Stimulated activated CD8-positive, alpha-beta memory T cell treated with anti-CD3 and anti-CD28 coated beads, Interleukin-2, amount 100 ng/mL, for 48 hours (primary cell): Measurements from ENCODE around the gene ENTPD1.
"Not testable (repeated sequence)": the region's sequence is repeated elsewhere in the genome, so short reads cannot be mapped to it uniquely, and the experiment has no call there.

ENCODE experiments used
- DNase-seq, 2 donors: peaks; one replicate each; pipeline ENCODE4 v3.0.0-alpha.2; 2020; ENCODE audit warnings: low read depth in 2 of 2

The ENTPD1 gene, protein sequence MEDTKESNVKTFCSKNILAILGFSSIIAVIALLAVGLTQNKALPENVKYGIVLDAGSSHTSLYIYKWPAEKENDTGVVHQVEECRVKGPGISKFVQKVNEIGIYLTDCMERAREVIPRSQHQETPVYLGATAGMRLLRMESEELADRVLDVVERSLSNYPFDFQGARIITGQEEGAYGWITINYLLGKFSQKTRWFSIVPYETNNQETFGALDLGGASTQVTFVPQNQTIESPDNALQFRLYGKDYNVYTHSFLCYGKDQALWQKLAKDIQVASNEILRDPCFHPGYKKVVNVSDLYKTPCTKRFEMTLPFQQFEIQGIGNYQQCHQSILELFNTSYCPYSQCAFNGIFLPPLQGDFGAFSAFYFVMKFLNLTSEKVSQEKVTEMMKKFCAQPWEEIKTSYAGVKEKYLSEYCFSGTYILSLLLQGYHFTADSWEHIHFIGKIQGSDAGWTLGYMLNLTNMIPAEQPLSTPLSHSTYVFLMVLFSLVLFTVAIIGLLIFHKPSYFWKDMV

DNA sequence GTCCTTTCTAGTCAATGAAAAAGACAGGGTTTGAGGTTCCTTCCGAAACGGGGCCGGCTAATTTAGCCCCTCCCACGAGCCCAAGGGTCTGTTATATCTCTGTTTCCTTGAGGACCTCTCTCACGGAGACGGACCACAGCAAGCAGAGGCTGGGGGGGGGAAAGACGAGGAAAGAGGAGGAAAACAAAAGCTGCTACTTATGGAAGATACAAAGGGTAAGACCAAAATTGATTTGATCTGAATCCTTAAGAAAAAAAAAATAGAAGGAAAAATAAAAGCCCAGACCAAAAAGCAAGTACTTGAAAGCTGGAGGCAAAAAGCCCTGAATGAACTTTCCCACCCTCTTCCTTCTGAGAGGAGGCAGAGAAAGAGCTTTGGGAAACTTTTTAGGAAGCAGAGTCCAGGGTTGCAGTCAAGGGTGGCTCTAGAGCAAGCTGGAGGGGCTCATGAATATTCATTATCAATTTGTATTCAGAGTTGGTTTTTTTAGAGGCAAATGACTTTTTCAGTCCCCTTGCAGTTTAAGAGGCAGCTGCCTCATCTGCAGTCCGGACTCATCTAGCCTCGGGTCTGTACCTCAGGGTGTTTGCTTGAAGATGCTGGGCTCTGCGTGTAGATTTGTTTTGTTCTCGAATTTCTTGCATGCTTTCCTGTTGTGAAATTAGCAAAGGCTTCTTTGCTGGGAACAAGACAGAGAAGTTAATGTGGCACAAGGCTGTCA, at the start of gene ENTPD1:
Gene ENTPD1 (plus strand): TSS at position 123 of the 721 bp plus-strand sequence. CDS start 77 bp downstream, at position 200.
- no peak for DNase-seq

DNA sequence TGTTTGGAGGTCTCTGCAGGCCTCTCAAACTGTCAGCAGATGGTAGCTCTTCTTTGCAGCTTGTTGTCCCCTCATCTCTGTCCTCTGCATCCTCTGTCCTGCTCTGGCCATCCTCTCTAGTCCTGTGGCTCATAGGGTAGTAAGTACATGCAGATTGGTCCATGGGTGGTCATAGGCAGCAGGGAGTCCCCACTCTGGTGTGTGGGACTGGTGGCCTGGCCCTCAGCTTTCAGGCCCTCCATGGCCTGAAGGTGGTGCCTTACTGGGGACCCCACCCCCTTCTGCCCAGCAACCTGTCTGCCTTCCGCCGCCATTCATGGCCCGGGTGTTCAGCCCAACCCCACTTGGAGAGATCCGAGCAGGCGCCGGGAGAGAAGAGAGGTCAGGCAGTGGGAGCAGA, 49.4 kb upstream of the ENTPD1 start:
- DNase-seq = no peak

DNA sequence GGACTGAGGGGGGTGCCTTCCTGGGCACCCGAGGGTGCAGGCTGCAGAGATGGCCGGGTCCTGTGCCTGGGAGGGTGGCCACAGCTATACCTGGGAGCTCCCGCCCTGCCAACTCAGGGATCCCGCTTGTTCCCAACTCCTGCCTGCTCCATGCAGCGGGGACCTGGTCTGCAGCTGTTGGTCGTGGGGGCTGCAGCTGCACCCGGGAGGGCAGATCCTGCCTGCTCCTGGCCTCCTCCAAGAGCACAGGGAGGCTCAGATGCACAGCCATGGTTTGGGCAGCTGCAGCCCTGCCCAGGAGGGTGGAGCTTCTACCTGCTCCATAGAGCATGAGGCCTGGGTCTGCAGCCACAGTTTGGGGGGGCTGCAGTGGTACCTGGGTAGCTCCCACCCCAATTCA, 49.0 kb upstream of the ENTPD1 start:
- no peak for DNase-seq

DNA sequence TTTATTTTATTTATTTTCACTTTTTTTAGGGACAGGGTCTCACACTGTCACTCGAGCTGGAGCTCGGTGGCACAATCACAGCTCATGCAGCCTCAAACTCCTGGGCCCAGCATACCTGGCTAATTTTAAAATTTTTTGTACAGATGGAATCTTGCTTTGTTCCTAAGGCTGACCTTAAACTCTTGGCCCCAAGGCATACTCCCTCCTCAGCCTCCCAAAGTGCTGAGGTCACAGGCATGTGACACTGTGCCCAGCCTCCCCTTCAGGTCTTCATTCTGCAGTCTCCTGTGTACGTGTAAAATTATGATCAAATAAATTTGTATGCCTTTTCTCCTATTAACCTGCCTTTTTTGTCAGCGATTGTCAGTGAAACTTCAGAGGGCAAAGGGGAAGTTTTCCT, 44.5 kb upstream of the ENTPD1 start:
- DNase-seq = no peak

DNA sequence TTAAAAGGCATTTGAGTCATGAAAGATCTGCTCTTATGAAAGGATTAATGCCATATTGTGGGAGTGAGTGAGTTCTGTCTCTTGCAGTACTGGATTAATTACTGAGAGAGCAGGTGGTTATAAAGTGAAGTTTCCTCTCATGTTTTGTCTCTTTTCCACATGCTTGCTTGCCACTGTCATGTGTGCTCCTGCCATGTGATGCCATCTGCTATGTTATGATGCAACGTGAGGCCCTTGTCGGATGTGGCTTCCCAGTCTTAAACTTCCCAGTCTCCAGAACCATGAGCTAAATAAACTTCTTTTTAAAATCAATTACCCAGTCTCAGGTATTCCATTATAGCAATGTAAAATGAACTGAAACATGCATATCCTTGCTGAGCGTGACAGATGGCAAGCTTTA, 39.5 kb upstream of the ENTPD1 start:
- DNase-seq = no peak

DNA sequence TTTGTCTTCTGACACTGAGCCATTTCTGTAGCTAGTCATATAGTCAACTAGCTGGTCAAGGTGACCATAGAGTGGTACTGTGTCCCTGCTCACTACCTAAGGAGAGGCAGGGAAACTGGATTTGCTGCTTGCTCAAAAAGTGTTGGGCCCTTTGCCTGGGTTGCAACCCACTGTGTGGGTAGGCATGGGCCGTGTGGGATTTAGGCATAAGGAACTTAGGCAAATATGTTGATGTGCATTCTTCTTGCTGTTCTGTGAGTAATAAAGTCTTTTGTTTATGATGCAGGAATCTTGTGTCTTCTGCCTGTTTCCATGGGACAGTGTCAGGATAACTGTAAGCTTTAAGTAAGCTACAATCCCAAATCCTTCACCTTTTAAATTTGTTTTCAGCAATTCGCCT, 39.1 kb upstream of the ENTPD1 start:
- DNase-seq = no peak

DNA sequence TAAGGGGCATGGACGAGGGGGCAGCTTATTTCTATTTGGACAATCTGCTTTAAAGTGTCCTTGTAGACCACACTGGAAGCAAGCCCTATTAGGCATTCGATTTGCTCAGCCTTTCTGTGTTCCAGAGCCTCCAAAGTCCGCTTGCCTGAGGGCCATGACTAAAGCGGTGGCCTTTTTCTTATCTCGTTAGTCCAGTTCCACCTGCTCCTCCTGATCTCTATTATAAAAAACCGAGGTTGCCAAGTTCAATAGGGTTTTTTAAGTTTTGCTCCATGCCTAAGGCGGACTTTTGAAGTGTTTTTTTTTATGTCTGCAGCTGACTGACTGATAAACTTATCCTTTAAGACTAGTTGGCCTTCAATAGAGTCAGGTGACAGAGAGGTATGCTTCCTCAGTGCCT, 35.2 kb upstream of the ENTPD1 start:
- not testable (repeated sequence) for DNase-seq

DNA sequence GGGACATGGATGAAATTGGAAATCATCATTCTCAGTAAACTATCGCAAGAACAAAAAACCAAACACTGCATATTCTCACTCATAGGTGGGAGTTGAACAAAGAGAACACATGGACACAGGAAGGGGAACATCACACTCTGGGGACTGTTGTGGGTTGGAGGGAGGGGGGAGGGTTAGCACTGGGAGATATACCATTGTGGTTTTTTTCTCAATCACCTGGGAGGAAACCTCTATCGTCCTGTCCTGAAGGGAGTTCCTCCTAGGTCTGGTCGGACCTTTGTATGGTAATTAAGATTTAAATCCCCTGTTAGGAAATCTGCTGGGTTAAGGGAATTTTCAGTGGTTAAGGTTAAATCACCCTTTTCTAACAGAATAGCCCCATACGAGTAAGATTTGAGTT, 33.5 kb upstream of the ENTPD1 start:
- DNase-seq = not testable (repeated sequence)

DNA sequence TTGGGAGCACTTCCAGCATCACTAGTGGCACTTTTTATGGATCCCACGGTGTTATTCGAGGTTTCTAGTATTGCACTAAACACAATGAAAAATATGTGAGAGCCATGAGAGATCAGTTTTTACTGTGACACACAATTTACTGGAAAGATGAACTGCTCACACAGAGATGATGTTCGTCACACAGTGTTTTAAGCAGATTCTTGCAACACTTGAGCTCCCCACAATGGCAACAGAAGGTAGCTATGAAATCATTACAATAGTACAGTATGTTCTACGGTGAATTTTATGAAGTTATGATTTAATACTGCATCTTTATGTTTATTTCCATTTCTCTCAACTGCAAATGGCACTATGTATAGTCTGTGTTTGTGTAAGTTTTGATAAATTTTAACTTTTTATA, 27.4 kb upstream of the ENTPD1 start:
- no peak for DNase-seq

DNA sequence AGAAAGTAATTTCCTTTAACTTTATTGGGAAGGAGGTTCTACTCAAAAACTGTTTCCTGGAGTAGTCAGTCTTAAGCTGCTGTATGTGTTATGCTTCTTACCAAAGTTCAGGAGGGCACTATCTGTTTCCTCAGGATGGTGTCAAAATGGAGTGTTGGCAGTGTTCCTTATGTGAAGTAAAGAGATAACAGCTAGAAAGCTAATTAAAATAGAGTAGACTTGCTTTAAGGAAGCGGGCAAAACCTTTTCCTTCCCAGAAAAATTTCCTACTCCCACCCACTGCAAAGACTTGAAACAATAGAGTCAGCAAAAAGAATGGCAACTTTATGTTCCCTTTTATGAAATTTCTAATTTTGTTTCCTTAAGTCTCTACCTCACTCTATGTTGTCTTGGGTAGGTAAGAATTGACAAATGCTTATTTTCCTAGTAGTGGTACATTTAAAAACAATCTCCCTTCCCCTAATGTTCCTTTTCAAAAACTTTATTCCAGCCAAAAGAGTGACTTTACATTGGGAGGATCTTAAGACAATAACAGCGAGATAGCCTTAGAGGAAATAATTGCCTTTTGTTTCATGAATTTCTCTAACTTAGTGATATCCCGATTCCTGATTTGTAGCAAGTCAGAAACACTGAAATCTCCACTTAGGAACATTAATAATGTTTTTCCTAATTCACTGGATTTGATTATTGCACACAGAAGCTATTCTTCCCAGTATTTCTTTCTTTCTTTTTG, 26.5 kb upstream of the ENTPD1 start:
- no peak for DNase-seq

DNA sequence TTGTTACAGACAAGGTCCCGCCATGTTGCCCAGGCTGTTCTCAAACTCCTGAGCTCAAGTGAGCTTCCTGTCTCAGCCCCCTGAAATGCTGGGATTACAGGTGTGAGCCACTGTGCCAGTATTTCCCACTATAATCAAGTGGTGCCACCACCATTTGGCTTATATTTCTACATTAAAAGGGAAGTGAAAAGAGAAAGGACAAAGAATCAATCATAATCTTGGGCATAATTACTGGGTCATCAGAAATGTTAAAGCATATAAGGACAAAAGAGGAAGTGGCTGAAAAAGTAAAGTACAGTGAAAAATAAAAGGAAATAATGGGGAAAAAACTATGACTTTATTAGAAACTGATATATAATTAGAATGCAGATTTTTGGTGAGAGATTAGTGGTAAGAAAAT, 25.7 kb upstream of the ENTPD1 start:
- DNase-seq = no peak

DNA sequence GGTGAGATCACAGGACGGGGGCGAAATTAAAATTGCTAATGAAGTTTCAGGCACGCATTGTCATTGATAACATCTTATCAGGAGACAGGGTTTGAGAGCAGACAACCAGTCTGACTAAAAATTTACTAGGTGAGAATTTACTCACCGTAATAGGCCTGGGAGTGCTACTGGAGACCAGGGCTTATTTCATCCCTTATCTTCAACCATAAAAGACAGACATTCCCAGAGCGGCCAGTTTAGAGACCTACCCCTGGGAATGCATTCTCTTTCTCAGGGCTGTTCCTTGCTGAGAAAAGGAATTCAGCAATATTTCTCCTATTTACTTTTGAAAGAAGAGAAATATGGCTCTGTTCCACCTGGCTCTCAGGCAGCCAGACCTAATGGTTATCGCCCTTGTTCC, 23.1 kb upstream of the ENTPD1 start:
- DNase-seq = not testable (repeated sequence)

DNA sequence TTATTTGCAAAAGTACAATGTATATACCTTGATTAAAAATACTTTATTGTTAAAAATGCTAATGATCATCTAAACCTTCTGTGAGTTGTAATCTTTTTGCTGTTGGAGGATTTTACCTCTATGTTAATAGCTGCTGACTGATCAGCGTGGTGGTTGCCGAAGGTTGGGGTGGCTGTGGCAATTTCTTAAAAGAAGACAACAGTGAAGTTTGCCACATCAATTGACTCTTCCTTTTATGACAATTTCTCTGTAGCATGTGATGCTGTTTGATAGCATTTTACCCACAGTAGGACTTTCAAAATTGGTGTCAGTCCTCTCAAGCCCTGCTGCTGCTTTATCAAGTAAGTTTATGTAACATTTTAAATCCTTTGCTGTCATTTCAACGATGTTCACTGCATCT, 16.9 kb upstream of the ENTPD1 start:
- DNase-seq = no peak

DNA sequence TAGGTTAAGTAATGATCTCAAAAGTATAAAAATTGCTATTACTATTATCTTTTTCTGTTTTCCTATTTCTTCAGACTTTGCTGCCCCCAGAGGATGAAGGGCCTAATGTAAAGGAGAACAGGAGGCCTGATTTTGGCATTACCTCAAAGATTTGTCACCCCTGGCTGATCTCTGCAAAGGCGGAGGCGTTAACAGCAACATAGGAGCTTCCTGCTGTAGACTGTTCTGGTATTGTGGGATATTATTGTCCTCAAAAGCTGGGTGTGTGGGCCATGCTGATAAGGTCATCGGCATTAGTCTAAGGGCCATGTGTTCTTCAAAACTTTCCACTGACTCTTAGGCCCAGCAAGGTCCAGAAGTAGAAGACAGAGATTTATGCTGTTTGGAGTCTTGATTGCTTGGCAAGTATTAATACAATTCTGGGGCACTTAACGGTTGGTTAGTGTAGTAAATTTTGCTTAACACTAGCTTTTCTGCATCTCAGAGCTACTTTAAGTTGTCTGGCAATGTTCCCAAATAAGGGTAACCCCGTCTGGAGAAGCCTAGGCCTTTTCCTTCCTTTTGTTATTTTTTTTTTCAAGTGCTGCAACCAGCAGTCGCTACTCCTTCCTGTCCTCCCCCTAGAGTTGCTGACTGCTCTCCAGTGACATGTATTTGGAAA, 14.0 kb upstream of the ENTPD1 start:
- no peak for DNase-seq

DNA sequence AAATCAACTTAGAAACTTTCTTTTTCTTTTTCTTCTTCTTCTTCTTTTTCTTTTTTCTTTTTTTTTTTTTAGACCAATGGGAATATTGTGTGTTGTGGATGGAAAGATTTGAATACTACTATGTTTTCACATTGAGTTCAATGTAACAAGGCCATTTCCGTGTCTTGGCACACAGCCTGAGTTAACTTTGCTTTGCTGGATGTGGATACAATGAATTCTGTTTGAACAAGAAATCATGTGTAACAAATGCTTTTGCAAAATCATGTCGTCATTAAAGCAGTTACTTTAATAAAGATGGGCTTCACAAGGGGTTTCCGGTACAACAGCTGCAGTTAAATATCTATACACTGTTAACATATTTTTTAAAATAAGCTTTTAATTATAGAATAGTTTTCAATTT, 13.5 kb upstream of the ENTPD1 start:
- no peak for DNase-seq

DNA sequence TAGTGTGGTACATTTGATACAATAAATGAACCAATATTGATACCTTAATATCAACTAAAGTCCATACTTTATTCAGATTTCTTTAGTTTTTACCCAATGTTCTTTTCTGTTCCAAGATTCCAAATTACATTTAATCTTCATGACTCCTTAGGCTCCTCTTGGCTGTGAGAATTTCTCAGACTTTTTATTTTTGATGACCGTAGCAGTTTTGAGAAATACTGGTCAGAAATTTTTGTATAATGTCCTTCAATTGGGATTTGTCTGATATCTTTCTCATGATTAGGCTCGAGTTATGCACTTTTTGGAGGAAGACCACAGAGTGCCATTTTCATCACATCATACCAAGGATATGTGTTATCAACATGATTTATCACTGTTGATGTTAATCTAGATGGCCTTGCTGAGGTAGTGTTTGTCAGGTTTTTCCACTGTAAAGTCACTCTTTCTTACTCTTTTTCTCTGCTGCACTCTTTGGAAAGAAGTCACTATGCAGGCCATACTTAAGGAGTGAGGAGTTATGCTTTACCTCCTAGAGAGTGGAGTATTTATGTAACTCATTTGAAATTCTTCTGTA, 12.9 kb upstream of the ENTPD1 start:
- DNase-seq = no peak

DNA sequence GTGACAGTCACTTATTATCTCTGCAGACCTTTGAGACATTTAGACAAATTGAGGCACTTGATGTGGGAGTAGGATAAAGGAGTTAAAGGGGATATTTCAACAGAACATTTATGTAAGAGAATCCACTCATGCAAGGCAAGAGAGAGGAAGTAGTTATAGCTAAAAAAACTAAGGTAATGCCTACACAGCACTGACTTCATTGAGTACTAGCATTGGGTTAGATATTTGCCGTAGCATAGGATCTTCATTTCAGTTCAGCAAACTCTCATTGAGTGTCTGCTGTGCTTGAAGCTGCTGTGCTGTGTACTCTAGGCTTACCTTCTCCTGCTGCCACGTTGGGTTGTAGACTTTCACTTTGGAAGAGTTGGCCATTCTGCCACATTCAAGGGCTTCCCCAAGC, 10.5 kb upstream of the ENTPD1 start:
- no peak for DNase-seq

DNA sequence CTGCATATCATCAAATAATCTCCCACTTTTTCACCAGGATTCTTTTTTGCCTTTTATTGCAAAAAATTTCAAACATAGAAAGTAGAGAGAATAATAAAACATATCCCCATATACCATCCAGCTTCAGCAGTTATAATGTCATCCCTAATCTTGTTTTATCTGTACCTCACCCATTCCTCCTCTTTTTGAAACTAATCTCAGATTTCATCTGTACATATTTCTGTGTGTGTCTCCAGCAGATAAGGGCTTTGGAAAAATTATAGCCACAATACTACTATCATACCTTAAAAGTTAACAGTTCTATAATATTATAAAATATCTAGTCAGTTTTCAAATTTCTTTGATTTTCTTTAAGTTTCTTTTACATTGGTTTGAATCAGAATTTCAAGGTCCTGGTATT, 7.6 kb upstream of the ENTPD1 start:
- DNase-seq = no peak

DNA sequence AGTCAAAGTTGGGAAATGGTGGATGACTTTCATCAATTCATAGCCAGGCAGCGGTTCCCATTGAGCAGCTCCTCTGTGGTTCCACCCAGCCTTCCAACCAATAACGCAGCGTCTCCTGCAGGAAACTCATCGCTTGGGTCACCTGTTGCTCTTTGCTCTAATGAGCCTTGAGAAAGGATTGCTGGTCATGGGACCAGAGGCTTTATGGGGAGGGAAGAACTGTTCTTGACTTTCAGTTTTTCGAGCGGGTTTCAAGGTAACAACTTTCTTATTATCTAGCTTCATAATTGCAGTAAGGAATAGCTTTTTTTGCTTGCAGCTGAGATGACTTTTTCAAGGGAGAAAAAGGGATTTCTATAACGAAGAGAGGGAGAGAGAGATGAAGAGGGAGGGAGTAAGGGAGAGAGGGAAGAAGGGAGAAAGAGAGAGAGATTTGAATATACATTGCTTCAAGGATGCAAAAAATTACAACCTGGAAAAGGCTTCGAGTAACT, 405 bp upstream of the ENTPD1 start:
- no peak for DNase-seq

DNA sequence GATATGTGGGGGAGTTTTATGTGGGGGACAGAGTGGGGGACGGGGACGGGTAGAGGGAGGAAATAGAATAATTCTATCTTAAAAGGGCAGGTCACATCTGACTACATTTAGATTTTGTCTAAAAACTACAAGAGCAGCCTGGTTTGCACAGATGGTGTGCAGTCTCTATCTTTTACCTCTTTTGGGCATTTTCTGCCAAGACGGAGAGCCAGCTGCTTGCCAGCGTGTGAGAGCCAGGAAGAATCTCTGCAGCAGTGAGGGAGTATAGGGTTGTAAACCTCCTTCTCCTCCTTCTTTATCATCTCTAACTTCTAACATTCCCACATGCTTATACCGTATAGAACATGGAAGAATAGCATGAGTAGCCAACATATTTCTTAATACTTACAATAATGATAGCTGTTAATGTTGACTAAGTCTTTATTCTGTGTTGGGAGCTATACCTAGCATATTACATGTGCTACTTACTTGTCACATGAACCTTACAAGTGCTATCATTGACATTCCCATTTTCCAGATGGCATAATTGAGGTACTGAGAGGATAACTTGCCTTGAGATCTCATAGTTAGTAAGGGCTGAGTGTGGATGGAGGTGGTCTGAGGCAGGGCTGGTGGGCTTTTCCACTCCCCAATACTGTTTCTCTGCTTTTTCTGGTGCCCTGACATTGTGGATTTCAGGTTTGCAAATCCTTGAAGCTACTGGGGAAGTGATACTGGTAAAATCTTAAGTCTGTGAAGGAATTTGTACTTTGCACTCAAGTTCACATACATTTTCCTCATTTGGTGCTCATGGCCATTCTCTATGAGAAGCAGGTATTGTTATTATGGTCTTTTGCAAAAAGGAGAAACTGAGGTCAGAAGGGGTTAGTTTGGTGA, 1.1 kb downstream of the ENTPD1 start:
- DNase-seq = no peak
